AG04449 (cell line): ENCODE measurements around the gene PIEZO2.
"Not testable (repeated sequence)": the region's sequence is repeated elsewhere in the genome, so short reads cannot be mapped to it uniquely, and the experiment has no call there.

ENCODE experiments used
- CTCF ChIA-PET: fragments of 350-600 bp; formaldehyde crosslinking; extraction: SDS; loops from one replicate; lab custom pipeline; 2021; ENCODE audit warnings: antibody characterized with exemption; lab: Yijun Ruan, JAX
- POLR2A ChIA-PET: fragments of 400-600, 350-600 bp; formaldehyde crosslinking; extraction: SDS; loops from one replicate; lab custom pipeline; 2020; ENCODE audit warnings: antibody characterized with exemption, inconsistent platforms; lab: Yijun Ruan, JAX
- DNase-seq: peaks from one replicate; pipeline ENCODE4 v3.0.0-alpha.2; 2010; ENCODE audit warnings: low read depth, low spot score
- H3K4me3 ChIP-seq: 2 replicates; pipeline ENCODE4 v1.5.1; 2011; ENCODE audit warnings: low read depth, mild to moderate bottlenecking, control low read depth, low read length

The PIEZO2 gene

GRCh38 chr18:10626606-10627213 is 522.7 kb downstream of the PIEZO2 start:
- CTCF ChIA-PET, H3K4me3 ChIP-seq, POLR2A ChIA-PET, DNase-seq: not testable (repeated sequence)

GRCh38 chr18:10623606-10624005 is 525.8 kb downstream of the PIEZO2 start:
- H3K4me3 ChIP-seq, DNase-seq, CTCF ChIA-PET, POLR2A ChIA-PET: not testable (repeated sequence)

GRCh38 chr18:10622982-10623381 is 526.4 kb downstream of the PIEZO2 start:
- DNase-seq, CTCF ChIA-PET, POLR2A ChIA-PET, H3K4me3 ChIP-seq: not testable (repeated sequence)

- DNase-seq, CTCF ChIA-PET, POLR2A ChIA-PET, H3K4me3 ChIP-seq: not testable (repeated sequence)
Measured at GRCh38 chr18:10620670-10621329, 528.6 kb downstream of the PIEZO2 start.
